ENCODE measurements around the gene CDHR5.

- TF ChIP-seq CTCF (IDR thresholded peaks at IDR 0.05; ENCODE audit: borderline replicate concordance, extremely low read depth, low read length, poor library complexity, severe bottlenecking) = no peak
- no peak for TF ChIP-seq EZH2 (IDR thresholded peaks at IDR 0.05; ENCODE audit: borderline replicate concordance, low read depth, low read length, severe bottlenecking)
These were observed 55.4 kb downstream of the CDHR5 start for GRCh38 chr11:569158-569885.
